NB4 (cell line): ENCODE data around the gene SCARB1.

Source experiments
- DNase-seq: peaks from one replicate; pipeline ENCODE4 v3.0.0; 2010; ENCODE audit warnings: low read depth
- H3K4me3 ChIP-seq: one replicate; pipeline ENCODE4 v1.5.1; 2011; ENCODE audit warnings: mild to moderate bottlenecking, low read depth, low read length, moderate library complexity
- MYC ChIP-seq: IDR thresholded peaks from 2 replicates; pipeline ENCODE4 v1.6.1; 2011; ENCODE audit warnings: low read depth, low read length
- POLR2A ChIP-seq: IDR thresholded peaks from 2 replicates; pipeline ENCODE4 v1.6.1; 2011; ENCODE audit warnings: mild to moderate bottlenecking; ENCODE audit not compliant: insufficient read length; ENCODE audit errors: extremely low read depth
- TF ChIP-seq, protein P1 (sequence below): IDR thresholded peaks from one replicate; pipeline ENCODE4 v1.5.1; 2012; ENCODE audit warnings: low read depth, low read length
- TF ChIP-seq, protein P2 (sequence below): IDR thresholded peaks from 2 replicates; pipeline ENCODE4 v1.6.1; 2011; ENCODE audit warnings: low read depth, low read length

Gene SCARB1

DNA sequence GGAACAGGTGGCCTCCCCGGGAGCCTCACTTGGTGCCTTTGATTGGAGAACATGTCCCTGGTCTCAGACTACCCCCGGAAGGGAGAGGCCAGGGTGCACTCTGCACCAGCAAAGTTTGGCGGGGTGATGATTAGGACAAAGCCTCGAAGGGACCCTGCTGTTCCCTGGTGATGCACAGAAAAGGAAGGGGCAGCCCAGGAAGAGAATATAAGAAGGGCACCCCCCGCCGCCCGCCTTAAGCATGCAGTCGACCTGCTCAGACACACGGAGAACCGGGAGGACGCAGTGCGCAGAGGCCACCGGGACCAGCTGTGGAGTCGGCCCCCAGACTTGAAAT is 6.9 kb downstream of the SCARB1 start:
- no peak overlapping the region for H3K4me3 ChIP-seq
- no peak for DNase-seq
- TF ChIP-seq, protein P1, sequence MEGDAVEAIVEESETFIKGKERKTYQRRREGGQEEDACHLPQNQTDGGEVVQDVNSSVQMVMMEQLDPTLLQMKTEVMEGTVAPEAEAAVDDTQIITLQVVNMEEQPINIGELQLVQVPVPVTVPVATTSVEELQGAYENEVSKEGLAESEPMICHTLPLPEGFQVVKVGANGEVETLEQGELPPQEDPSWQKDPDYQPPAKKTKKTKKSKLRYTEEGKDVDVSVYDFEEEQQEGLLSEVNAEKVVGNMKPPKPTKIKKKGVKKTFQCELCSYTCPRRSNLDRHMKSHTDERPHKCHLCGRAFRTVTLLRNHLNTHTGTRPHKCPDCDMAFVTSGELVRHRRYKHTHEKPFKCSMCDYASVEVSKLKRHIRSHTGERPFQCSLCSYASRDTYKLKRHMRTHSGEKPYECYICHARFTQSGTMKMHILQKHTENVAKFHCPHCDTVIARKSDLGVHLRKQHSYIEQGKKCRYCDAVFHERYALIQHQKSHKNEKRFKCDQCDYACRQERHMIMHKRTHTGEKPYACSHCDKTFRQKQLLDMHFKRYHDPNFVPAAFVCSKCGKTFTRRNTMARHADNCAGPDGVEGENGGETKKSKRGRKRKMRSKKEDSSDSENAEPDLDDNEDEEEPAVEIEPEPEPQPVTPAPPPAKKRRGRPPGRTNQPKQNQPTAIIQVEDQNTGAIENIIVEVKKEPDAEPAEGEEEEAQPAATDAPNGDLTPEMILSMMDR: no peak
- TF ChIP-seq, protein P2, sequence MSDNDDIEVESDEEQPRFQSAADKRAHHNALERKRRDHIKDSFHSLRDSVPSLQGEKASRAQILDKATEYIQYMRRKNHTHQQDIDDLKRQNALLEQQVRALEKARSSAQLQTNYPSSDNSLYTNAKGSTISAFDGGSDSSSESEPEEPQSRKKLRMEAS: no peak
- TF ChIP-seq MYC (no peak), POLR2A (no peak)

DNA sequence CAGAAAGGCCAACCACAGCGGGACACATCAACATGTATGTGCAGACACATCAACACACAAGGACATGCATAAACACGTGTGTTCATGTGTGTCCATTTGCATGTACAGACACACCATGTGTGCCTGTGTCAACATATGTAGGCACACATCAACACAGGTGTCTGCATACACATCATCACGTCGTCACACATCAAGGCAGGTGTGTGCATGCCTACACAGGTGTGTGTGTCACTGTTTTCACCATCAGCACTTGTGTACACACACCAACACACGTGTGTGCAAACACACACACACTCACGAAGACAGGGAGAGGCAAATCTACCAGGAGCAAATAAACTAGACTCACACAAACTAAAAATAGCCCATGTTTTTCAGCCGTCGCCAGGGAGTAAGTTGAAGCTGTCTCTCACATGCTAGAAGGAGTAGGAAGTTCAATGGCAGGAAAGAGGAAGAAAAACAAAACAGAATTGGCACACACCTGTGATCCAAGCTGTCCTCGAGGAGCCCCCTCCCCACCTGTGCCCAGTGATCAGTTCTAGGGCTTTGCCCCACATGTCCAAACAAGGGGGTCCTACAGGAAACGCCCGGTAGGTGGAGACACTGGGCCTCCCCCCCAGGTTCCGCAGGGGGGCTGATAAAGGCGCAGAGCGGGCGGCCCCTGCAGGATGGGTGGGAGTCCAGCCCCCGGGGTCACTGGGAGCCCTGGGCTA is 7.4 kb downstream of the SCARB1 start:
- H3K4me3 ChIP-seq: no peak overlapping the region
- TF ChIP-seq, protein P1: no peak
- TF ChIP-seq, protein P2: 0 out of 2 replicates have a peak, but pooled peaks have one; percentile 9
- DNase-seq: no peak

GRCh38 chr12:124855275-124855957 is 8.2 kb downstream of the SCARB1 start:
- no peak for DNase-seq
- TF ChIP-seq, protein P2: no peak
- TF ChIP-seq, protein P1: no peak
- TF ChIP-seq MYC: no peak
- TF ChIP-seq POLR2A: no peak

GRCh38 chr12:124854637-124855184 is 9.0 kb downstream of the SCARB1 start:
- TF ChIP-seq, protein P1: no peak
- TF ChIP-seq MYC: no peak
- no peak overlapping the region for H3K4me3 ChIP-seq
- no peak for DNase-seq

More at GRCh38 chr12:124855275-124855957, 8.2 kb downstream of the SCARB1 start:
- no peak overlapping the region for H3K4me3 ChIP-seq

GRCh38 chr12:124853781-124854636 is 9.7 kb downstream of the SCARB1 start:
- H3K4me3 ChIP-seq: no peak overlapping the region
- TF ChIP-seq MYC (no peak), POLR2A (no peak)
- TF ChIP-seq, protein P1: no peak
- TF ChIP-seq, protein P2: no peak
- no peak for DNase-seq
